Liver (tissue), 3 donors: Measurements from ENCODE around the gene CELSR1.

ENCODE experiments used
- ATF3 ChIP-seq: IDR thresholded peaks from 2 replicates; pipeline ENCODE4 v1.6.1; 2016; ENCODE audit warnings: antibody characterized with exemption
- CTCF ChIP-seq: fragments of 150-350 bp; IDR thresholded peaks from 2 replicates; pipeline ENCODE4 v1.5.1; 2017; ENCODE audit warnings: improper control_type of control experiment, low read depth, low read length; ENCODE audit not compliant: missing input control
- EGR1 ChIP-seq, 2 donors: IDR thresholded peaks; 2 replicates each; pipeline ENCODE4 v1.6.1; 2016 to 2018; ENCODE audit warnings: antibody characterized with exemption in 2 of 2, low read depth in 2 of 2
- FOXA2 ChIP-seq: IDR thresholded peaks from 2 replicates; pipeline ENCODE4 v1.6.1; 2016; ENCODE audit warnings: antibody characterized with exemption
- MAX ChIP-seq: IDR thresholded peaks from 2 replicates; pipeline ENCODE4 v1.6.1; 2016; ENCODE audit warnings: antibody characterized with exemption
- NR2F2 ChIP-seq: IDR thresholded peaks from 2 replicates; pipeline ENCODE4 v1.6.1; 2016; ENCODE audit warnings: antibody characterized with exemption
- RAD21 ChIP-seq, 2 donors: IDR thresholded peaks; 2 replicates each; pipeline ENCODE4 v1.6.1; 2016; ENCODE audit warnings: antibody characterized with exemption in 2 of 2, mild to moderate bottlenecking in 2 of 2
- REST ChIP-seq: IDR thresholded peaks from 2 replicates; pipeline ENCODE4 v1.6.1; 2016; ENCODE audit warnings: antibody characterized with exemption, mild to moderate bottlenecking
- SP1 ChIP-seq: IDR thresholded peaks from 2 replicates; pipeline ENCODE4 v1.6.1; 2018; ENCODE audit warnings: antibody characterized with exemption, mild to moderate bottlenecking
- TAF1 ChIP-seq: conservative IDR thresholded peaks from 2 replicates; pipeline ENCODE4 v1.6.1; 2016; ENCODE audit warnings: antibody characterized with exemption, mild to moderate bottlenecking
- donor health status: healthy.
- donor health status: healthy.

- TF ChIP-seq FOXA2 (no peak), TAF1 (no peak), MAX (no peak), EGR1 (IDR thresholded peaks at IDR 0.05; ENCODE audit: low read depth in 2 of 2) (no peak), RAD21 (IDR thresholded peaks at IDR 0.05) (no peak), REST (no peak), CTCF (no peak), SP1 (no peak), NR2F2 (no peak), ATF3 (no peak)
Measured at GRCh38 chr22:46560696-46561295, 23.4 kb upstream of the CELSR1 start.
